HG03039 (cell line): ENCODE results near the gene GALNT14.

Experiments
- ATAC-seq: cut with Tn5 transposase; IDR thresholded peaks from one replicate; pipeline ENCODE4 v1.9.1; 2021; ENCODE audit warnings: mild to moderate bottlenecking, moderate library complexity; ENCODE audit not compliant: unreplicated experiment

The GALNT14 gene

GRCh38 chr2:31089645-31090044 is 48.6 kb downstream of the GALNT14 start:
- ATAC-seq, result no peak

GRCh38 chr2:31088504-31089195 is 49.6 kb downstream of the GALNT14 start:
- ATAC-seq, result no peak

- no peak for ATAC-seq
Measured at GRCh38 chr2:31087491-31087890, 50.7 kb downstream of the GALNT14 start.

- ATAC-seq, result no peak
Measured at GRCh38 chr2:31086590-31086989, 51.6 kb downstream of the GALNT14 start.

GRCh38 chr2:31083234-31083993 is 54.8 kb downstream of the GALNT14 start:
- ATAC-seq, result no peak

GRCh38 chr2:31082002-31082401 is 56.2 kb downstream of the GALNT14 start:
- no peak for ATAC-seq

- ATAC-seq, result no peak
Measured at GRCh38 chr2:31081492-31081891, 56.7 kb downstream of the GALNT14 start.

- no peak for ATAC-seq
Measured at GRCh38 chr2:31080361-31080760, 57.9 kb downstream of the GALNT14 start.

GRCh38 chr2:31079665-31080064 is 58.6 kb downstream of the GALNT14 start:
- ATAC-seq, result no peak

GRCh38 chr2:31078579-31079105 is 59.6 kb downstream of the GALNT14 start:
- no peak for ATAC-seq

GRCh38 chr2:31078011-31078410 is 60.2 kb downstream of the GALNT14 start:
- ATAC-seq, result no peak

GRCh38 chr2:31075941-31076590 is 62.2 kb downstream of the GALNT14 start:
- no peak for ATAC-seq

- no peak for ATAC-seq
Measured at GRCh38 chr2:31075431-31075830, 62.8 kb downstream of the GALNT14 start.

- ATAC-seq, result no peak
Measured at GRCh38 chr2:31071741-31072140, 66.5 kb downstream of the GALNT14 start.

- ATAC-seq, result no peak
Measured at GRCh38 chr2:31070339-31071125, 67.7 kb downstream of the GALNT14 start.

GRCh38 chr2:31069643-31070325 is 68.5 kb downstream of the GALNT14 start:
- ATAC-seq, result no peak

- ATAC-seq, result no peak
Measured at GRCh38 chr2:31067259-31067658, 71.0 kb downstream of the GALNT14 start.

- ATAC-seq, result no peak
Measured at GRCh38 chr2:31066551-31066950, 71.7 kb downstream of the GALNT14 start.

GRCh38 chr2:31066086-31066485 is 72.2 kb downstream of the GALNT14 start:
- no peak for ATAC-seq

- no peak for ATAC-seq
Measured at GRCh38 chr2:31065356-31065755, 72.9 kb downstream of the GALNT14 start.
